ENCODE results near the gene SEC63.
A peak's percentile ranks its signal among the peaks of the same experiment; 100 is the strongest.
"Not testable (repeated sequence)": the region's sequence is repeated elsewhere in the genome, so short reads cannot be mapped to it uniquely, and the experiment has no call there.

Gene SEC63

DNA sequence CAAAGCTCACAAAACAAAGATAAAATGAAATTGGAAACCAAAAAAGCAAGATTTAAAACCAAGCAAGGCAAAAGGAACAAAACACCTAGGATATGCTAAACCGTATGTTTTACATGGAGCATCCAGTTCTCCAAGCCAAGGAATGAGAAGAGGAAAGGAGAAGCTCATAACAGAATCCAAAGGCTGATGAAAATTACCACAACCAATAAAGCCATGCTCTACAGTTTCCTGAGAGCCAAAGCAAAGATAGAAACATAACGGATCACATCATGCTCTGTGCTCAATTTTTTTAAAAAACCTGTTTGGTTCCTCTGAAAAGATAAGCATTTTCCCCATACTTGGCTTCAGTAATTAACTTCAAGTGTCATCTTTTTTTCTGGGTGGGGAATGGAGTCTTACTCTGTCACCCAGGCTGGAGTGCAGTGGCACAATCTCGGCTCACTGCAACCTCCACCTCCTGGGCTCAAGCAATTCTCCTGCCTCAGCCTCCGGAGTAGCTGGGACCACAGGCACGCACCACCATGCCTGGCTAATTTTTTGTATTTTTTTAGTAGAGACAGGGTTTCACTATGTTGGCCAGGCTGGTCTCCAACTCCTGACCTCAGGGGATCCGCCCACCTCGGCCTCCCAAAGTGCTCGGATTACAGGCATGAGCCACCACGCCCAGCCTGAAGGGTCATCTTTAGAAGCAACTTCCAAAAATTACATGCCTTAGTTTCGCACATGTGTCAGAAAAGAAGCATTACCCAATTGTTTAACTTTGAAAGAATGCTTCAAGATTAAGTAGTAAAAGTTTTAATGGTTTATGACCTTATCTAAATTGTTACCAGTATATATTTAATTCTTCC lies 31.1 kb downstream of the SEC63 start:
- not testable (repeated sequence) for DNase-seq

DNA sequence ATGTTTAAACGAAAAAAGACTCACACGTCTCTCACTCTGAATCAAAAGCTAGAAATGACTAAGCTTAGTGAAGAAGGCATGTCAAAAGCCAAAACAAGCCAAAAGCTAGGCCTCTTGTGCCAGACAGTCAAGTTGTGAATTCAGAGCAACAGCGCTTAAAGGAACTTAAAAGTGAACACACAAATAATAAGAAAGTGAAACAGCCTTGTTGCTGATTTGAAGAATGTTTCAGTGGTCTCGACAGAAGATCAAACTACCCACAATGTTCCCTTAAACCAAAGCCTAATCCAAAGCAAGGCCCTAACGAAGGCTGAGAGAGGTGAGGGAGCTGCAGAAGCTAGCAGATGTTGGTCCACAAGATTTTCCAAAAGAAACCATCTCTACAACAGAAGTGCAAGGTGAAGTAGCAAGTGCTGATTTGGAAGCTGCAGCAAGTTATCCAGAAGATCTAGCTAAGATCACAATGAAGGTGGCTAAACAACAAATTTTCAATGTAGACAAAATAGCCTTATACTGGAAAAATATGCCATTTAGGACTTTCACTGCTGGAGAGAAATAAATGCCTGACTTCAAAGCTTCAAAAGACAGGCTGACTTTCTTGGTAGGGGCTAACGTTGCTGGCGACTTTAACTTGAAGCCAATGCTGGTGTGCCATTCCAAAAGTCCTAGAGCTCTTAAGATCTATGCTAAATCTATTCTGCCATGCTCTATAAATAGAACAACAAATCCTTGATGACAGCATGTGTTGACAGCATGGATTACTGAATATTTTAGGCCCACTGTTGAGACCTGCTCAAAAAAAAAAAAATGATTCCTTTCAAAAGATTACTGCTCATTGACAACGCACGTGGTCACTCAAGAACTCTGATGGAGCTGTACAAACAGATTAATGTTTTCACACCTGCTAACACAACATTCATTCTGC lies 40.3 kb downstream of the SEC63 start:
- DNase-seq: no peak

DNA sequence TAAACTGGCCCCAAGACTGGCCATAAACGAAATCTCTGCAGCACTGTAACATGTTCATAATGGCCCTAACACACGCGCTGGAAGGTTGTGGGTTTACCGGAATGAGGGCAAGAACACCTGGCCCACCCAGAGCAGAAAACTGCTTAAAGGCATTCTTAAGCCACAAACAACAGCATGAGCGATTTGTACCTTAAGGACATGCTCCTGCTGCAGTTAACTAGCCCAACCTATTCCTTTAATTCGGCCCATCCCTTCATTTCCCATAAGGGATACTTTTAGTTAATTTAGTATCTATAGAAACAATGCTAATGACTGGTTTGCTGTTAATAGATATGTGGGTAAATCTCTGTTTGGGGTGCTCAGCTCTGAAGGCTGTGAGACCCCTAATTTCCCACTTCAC lies 41.0 kb downstream of the SEC63 start:
- DNase-seq: not testable (repeated sequence)

DNA sequence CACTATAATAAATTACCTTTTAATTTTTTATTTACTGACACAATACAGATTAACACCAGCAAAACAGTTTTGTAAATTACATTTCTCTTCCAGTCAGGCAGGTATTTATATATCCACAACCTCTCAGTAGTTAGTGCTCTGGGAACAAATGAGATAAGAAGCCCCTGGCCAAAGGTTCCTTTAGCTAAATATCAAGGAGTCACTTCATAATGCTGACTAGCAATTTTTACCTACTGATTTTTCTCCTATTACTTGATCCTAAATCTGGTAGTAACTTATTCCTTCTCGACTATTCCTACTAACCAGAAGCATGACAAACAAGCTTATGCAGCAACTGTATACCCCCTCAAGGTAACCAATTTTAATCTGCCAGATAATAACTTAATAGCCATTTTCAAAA lies 46.3 kb downstream of the SEC63 start:
- DNase-seq: no peak

DNA sequence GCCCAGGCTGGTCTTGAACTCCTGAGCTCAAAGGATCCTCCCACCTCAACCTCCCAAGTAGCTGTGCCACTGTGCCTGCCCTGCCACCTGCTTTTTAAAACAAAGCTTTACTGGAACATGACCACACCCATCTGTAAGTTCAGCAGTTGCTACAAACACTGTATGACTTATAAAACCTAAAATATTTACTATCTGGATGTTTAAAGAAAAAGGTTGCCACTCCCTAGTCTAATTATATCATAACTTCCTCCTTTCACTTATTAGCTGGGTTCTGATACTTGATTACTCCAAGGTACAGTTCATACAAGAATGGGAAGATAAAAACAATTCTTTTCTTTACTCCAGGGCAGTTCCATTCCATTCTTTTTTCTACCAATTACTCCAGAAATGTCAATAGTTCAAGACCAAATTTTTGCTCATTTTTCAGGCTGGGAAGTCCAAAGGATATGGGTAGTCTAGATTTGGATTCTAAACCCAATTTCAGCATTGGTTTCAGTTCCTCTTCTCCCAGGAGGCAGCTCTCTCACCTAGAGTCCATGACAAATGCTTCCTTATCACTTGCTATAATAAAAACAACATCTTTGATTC lies 63.1 kb downstream of the SEC63 start:
- DNase-seq: no peak

DNA sequence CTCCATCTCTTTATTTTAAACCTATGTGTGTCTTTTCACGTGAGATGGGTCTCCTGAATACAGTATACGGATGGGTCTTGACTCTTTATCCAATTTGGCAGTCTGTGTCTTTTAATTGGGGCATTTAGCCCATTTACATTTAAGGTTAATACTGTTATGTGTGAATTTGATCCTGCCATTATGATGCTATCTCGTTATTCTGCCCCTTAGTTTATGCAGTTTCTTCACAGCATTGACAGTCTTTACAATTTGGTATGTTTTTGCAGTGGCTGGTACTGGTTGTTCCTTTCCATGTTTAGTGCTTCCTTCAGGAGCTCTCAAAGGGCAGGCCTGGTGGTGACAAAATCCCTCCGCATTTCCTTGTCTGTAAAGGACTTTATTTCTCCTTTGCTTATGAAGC lies 67.6 kb downstream of the SEC63 start:
- not testable (repeated sequence) for DNase-seq

DNA sequence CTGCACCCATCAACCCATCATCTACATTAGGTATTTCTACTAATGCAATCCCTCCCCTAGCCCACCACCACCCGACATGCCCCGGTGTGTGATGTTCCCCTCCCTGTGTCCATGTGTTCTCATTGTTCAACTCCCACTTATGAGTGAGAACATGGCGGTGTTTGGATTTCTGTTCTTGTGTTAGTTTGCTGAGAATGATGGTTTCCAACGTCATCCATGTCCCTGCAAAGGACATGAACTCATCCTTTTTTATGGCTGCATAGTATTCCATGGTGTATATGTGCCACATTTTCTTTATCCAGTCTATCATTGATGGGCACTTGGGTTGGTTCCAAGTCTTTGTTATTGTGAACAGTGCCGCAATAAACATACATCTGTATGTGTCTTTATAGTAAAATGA lies 72.1 kb downstream of the SEC63 start:
- not testable (repeated sequence) for DNase-seq

DNA sequence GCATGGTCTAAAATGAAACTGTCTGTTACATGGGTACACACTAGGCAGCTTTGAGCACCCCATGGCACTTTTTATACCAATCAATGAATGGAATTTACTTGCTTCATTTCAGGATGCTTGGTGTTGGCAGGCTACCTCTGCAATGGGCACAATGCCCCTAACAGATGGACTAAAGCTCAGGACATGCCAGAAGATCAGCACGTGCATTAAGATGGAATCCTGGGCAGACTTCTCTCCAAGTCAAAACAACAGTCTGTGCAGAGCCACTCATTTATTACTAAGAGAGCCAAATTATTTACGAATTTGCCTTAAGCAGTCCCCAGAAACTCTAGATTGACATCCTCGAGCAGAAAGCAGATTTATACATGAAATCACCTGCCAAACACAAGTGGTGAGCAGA lies 78.1 kb downstream of the SEC63 start:
- DNase-seq: peak; percentile 53 to 87

DNA sequence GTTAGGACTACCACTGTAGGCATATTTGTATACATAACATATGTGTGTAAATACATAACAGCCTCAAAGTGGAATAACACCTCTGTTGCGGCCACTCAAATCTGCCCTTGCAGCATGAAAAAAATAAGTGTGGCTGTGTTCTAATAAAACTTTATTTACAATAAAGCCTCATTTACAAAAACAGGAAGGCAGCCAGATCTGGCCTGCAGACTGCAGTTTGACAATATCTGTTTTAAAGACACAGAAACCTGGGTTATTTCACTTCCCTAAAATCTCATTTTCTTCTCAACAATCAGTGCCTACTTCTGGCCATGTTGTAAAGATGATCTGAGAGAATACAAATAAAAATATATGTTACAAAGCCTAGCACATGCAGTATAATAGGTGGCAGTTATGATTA lies 80.0 kb downstream of the SEC63 start:
- DNase-seq: no peak

DNA sequence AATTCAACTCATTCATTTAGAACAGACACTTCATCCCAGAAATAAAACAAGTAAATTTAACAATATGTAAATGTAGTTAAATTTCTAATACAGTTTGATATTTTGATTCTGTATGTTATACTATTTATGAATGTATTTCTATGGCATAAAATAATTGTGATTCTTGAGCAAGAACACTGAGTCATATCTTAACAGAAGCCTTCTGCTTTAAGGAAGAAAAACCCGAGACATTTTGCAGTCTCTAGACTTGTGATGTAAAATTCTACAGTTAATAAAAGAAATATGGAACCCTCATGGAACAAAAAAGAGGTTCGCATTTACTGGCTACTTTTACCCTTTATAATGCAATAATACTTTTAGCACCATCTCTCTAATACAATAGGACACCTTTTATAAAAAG lies 86.0 kb downstream of the SEC63 start:
- no peak for DNase-seq

DNA sequence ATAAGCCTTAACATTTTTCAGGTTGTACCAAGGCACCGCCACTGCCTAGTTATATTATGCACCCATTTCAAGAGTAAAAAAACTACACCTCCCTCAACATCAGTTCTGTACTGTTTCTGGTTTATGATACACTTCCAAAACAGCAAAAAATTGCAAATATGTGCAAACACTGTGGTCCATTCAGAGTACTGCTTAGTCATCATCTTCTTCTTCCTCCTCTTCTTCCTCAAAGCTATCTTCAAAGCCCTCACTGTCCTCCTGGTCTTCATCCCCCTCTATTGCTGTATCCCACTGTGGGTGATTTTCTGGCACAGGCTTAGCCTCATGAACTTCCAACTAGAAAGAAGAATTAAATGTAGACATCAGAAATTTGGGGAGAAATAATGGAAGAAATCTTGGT lies 86.5 kb downstream of the SEC63 start:
- DNase-seq: not testable (repeated sequence)

DNA sequence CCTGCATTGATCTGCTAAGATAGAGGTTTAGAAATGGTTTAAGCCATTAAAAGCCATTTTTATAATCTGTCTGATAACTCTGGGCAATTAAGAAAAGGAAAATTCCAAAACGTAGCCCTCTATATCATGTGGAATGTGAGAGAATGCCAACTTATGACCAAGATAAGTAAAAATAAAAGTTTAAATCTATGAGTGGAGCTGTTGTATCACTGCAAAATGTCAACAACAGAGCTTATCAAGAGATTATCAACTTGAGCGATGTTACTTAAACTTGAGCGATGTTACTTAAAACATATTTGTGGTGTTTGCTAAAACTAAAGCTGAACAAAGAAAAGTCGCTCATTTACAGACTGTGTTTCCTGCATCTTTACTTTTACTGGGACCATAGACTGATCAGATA lies 87.0 kb downstream of the SEC63 start:
- DNase-seq: no peak

DNA sequence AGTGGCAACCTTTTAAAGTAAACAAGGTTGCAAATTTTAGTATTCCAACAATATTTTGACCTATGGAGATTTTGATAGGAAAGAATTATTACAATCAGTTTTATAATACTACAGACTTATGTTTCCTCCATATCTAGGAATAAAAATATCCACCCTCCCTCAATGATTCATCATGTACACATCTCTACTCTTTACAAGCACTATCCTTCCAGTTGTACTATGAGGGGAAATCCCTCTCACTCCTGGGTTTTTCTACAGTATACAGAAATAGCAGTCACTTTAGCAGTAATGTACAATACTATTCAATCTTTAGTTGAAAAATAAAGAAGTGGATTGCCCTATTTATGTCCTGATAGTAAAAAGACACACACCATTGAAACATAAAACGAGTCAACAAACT lies 87.6 kb downstream of the SEC63 start:
- DNase-seq: no peak

DNA sequence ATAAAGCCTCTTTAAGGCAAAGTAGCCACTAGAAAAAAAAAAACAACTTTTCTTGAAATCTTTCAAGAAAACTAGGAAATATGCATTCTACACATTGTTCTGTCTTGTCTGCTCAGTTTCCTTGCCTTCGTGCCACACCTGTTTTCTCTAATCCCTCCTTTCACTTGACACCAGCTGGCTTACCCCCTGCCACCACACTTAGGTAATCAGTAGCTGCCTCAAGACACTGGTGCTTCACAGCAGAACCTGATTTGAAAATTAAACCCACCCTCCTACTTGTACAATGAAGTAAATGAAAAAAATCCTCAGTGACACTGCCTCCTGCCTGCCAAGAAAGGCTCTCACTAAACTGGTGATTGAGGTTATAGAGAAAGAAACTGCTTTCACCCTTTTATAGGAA lies 88.1 kb downstream of the SEC63 start:
- DNase-seq: no peak

DNA sequence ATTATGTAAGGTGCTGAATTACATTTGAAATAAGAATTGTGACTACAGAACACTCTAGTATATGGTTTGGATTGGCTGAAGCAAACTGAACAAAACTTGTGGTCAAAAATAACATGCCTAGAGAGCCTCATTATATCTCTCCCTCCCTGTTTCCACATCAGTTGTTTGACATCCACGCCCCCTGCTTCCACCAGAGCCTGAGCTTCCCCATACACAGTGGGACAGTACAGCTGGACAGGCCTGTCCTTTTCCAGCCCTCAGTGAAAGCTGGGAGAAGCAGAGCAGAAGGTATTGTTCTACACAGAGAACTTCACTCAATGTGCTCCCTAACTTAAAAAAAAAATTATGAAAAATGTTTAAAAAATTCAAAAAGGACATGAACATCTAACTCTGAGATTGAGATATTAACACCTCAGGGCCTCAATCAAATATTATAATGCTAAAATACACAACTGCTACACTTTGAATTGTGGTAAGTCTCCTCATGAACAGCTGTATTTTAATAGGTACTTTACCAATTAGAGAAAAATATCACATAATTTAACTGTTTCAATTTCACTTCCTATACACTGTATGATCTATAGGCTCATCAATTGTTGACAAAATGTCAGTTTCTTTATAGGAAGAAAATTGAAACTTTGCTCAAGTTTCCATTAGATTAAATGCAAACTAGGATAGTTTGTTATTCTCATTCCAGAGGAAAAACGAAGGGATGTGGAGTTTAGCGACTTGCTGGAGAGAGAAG lies 89.0 kb downstream of the SEC63 start:
- no peak for DNase-seq

DNA sequence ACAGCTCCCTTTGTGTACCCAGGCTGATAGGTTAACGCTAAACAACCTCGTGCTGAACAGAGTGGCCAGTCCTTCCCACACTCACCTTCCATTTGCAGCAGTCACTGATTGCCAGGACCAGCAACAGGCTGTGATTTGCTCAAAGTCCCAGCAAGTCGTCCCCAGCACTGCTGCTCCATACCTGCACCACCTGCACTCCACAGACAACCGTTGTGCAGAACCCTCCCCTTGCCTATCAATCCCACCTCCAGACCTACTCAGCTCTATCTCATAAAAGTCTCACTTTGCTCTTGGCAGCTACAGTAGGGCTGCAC lies 90.7 kb downstream of the SEC63 start:
- DNase-seq: no peak

DNA sequence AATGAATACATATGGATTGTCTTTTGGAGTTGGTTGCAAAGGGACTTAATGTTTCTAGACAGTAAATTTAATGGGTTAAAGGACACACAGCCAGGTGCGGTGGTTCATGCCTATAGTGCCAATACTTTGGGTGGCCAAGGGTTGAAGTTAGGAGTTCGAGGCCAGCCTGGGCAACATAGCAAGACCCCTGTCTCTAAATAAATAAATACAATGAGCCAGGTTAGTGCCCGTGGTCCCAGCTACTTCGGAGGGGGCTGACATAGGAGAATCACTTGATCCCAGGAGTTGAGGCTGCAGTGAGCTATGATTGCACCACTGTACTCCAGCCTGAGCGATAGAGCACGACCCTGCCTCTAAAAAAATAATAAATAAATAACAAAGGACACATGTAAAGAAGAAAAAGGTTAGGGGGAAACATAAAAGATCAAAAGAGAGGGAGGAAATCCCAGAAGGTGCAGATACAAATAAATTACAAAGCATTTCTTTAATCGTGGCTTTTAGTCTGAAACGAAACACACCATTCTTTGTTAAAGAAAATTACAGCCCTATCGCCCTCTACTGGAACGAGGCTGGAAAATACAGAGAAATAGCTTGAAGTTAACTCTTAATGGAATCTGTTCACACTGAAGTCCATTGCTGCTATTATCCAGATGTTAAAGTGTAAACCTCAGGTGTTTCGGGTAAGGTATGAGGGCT lies 91.3 kb downstream of the SEC63 start:
- DNase-seq: peak; percentile 5

DNA sequence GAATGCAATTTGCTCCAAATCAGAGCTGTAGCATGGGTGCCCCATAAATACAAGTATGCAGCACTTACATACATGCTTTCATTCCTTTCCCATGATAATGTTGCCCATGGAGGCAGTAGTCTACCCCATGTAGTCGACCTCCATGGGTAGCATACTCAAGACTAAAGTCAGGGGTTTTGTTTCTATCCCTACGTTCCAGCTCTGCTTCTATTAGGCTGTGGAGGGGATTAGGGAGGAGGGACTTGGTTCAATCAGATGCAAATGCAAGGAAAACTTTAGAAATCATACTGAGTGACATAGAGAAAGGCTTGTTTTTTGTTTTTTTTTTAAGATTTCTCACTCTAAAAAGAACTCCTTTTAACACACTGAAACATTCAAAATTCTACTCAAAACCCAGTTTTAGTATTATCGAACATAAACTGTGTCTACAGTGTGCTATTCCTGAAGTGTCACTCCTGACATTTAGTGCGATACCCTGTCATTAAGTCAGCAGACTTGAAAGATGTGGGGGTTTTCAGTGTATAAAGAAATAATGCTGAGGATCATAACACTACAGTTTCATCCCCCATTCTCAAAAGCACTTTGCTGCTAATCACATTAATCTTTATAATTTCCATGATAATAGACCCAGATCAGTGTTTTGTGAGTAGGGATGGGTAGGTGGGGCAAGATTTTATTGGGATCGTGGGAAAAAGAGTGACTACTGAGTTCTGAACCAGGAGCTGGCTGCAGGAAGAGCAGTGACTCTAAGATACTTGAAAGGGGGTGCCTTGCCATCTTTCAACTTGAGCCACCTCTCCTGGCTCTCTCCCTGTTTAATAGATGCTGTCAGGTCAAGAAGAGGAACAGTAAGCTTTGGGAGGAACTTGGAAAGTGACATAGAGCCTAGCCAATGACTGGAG lies 93.5 kb downstream of the SEC63 start:
- no peak for DNase-seq

DNA sequence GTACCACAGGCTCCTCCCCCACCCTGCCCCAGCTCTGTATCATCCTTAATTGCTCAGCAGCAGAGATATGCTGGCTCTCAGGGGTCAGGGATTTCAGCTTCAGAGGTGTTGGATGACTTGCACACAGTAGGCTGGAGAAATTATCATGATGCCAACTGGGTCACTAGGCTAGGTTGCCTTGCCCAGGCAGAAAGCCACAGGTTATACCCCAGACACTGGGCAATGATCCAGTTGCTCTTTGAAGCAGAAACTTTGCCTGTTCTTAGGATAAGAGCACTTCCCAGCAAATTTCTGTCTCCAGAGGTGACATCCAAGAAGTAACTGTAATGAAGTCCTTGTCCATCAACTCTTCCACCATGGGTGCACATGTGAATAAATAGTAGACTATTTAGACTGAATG lies 95.6 kb downstream of the SEC63 start:
- DNase-seq: peak in 1 of 2 experiments; percentile 24

DNA sequence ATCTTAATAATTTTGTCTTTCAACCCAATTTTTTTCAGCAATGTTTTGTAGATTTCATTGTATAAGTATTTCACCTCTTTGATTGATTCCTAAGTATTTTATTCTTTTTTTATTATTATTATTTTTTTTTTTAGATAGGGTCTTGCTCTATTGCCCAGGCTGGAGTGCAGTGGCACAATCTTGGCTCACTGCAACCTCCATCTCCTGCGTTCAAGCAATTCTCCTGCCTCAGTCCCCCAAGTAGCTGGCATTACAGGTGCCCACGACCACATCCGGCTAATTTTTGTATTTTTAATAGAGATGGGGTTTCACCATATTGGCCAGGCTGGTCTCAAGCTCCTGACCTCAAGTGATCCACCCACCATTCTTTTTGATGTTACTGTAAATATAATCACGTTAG lies 97.0 kb downstream of the SEC63 start:
- DNase-seq: not testable (repeated sequence)

DNA sequence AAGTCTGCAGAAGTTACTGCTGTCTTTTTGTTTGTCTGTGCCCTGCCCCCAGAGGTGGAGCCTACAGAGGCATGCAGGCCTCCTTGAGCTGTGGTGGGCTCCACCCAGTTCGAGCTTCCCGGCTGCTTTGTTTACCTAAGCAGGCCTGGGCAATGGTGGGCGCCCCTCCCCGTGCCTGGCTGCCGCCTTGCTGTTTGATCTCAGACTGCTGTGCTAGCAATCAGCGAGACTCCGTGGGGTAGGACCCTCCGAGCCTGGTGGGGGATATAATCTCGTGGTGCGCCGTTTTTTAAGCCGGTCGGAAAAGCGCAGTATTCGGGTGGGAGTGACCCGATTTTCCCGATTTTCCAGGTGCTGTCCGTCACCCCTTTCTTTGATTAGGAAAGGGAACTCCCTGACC lies 97.9 kb downstream of the SEC63 start:
- DNase-seq: not testable (repeated sequence)
